Activated CD4-positive, CD25-positive, alpha-beta regulatory T cell treated with anti-CD3 and anti-CD28 coated beads, Interleukin-2, amount 50 U/mL, for 72 hours (primary cell): ENCODE measurements around the gene ADCY3.

Experiments
- DNase-seq: peaks from one replicate; pipeline ENCODE4 v3.0.0; 2021

ADCY3 gene

GRCh38 chr2:24872344-24873115 is 47.5 kb downstream of the ADCY3 start:
- no peak for DNase-seq

- no peak for DNase-seq
Observed at GRCh38 chr2:24871852-24872333, 48.1 kb downstream of the ADCY3 start.

- no peak for DNase-seq
Observed at GRCh38 chr2:24870891-24871705, 48.9 kb downstream of the ADCY3 start.

GRCh38 chr2:24870440-24870839 is 49.6 kb downstream of the ADCY3 start:
- no peak for DNase-seq

GRCh38 chr2:24866946-24867345 is 53.1 kb downstream of the ADCY3 start:
- DNase-seq, result no peak

GRCh38 chr2:24863641-24864040 is 56.4 kb downstream of the ADCY3 start:
- no peak for DNase-seq

GRCh38 chr2:24861500-24861899 is 58.5 kb downstream of the ADCY3 start:
- DNase-seq, result no peak

GRCh38 chr2:24860631-24861030 is 59.4 kb downstream of the ADCY3 start:
- DNase-seq, result no peak

GRCh38 chr2:24859968-24860600 is 60.0 kb downstream of the ADCY3 start:
- no peak for DNase-seq

GRCh38 chr2:24858996-24859395 is 61.0 kb downstream of the ADCY3 start:
- DNase-seq, result no peak

- DNase-seq, result no peak
Observed at GRCh38 chr2:24857746-24858145, 62.3 kb downstream of the ADCY3 start.

- no peak for DNase-seq
Observed at GRCh38 chr2:24856791-24857211, 63.2 kb downstream of the ADCY3 start.

GRCh38 chr2:24855726-24856125 is 64.3 kb downstream of the ADCY3 start:
- DNase-seq, result no peak

- no peak for DNase-seq
Observed at GRCh38 chr2:24855022-24855622, 64.9 kb downstream of the ADCY3 start.

- no peak for DNase-seq
Observed at GRCh38 chr2:24853996-24854395, 66.0 kb downstream of the ADCY3 start.

- no peak for DNase-seq
Observed at GRCh38 chr2:24853046-24853445, 67.0 kb downstream of the ADCY3 start.

GRCh38 chr2:24852431-24853020 is 67.5 kb downstream of the ADCY3 start:
- no peak for DNase-seq

GRCh38 chr2:24852026-24852425 is 68.0 kb downstream of the ADCY3 start:
- no peak for DNase-seq

- DNase-seq, result no peak
Observed at GRCh38 chr2:24850944-24851343, 69.1 kb downstream of the ADCY3 start.

- DNase-seq, result no peak
Observed at GRCh38 chr2:24845691-24846090, 74.3 kb downstream of the ADCY3 start.

GRCh38 chr2:24844023-24844685 is 75.9 kb downstream of the ADCY3 start:
- DNase-seq, result no peak

- no peak for DNase-seq
Observed at GRCh38 chr2:24843330-24843860, 76.6 kb downstream of the ADCY3 start.
